ENCODE measurements around the gene MOK.
A peak's percentile ranks its signal among the peaks of the same experiment; 100 is the strongest.

Gene MOK

DNA sequence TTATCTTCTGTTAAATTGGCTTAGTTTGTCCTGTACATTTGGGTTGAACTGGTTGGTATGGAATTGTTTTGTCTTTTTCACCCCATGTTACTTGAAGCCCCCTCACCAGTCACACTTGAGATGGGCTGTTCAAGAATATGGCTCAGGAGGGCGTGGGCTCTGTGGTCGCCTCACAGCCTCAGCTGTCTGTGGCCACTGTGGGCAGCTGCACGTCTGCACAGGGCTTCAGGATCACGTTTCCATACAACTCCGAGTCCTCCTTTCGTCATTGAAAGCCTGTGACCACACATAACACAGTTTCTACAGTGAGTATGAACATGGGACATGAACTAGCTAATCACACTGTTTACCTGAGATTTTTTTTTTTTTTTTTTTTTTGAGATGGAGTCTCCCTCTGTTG is 81.3 kb downstream of the MOK start:
- no peak for DNase-seq (ENCODE audit: low read depth)

DNA sequence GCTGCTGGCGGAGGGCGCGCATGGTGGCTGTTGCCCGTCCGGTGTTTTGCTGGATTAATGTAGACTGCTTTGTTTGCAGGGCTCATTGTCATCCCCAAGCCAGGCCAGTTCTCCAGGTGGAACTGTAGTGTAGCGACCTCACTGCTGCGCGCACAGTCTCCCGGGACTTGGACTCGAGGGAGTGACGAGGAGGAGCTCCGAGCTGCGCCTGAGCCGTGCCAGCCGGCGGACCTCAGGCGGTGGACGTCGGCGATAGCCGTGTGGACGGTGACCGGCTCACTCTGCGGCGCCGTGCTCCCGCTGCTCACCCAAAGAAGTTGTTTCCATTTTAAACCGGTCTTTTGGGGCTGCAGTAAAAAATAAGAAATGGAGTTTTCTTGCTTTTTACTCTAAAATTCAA is 82.2 kb downstream of the MOK start:
- DNase-seq (ENCODE audit: low read depth) = no peak

DNA sequence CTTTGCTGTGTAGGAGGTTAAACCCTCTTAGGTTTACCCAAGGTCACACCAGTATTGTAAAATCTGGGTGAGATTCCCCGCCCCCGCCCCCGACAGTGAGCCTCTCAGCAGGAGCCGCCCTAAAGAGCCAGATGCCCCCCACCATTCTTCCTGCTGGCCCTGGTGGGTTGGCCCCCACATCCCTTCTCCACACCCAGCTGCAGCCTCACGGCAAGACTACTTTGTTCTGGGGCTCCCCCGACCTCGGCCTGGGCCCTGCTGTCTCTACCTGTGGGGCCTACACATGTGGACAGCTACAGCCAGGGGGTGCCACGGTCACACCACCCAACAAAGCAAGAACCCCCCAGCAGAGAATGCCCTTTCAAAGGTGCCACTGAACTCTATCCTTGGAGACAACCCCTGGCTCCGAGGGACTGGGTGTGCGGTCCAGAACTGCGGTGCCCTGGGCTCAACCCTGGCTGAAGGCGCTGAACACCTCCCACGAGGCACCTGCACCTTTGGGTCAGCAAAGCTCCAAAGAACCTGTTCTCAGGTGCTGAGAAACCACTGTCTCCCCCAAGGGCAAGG is 82.9 kb downstream of the MOK start:
- DNase-seq (ENCODE audit: low read depth) = no peak

DNA sequence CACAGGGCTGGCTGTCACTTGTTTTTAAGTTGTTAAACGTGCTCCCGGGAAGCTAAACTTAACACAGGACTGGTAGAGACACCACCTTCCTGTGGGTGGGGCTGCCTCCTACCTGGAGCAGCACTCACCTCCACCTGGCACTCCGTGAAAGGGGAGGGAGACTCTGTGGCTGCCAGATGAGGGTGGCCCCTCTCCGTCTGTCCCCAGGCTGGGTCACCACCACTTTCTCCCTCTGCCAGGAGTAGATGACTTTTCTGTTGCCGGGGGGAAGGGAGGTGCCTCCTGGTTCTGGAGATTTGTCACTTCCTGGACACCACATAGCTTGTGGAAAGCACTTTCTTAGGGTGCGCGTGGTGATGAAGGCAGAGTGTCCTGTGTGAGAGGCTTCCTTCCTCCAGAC is 83.9 kb downstream of the MOK start:
- peak; percentile 93 for DNase-seq (ENCODE audit: low read depth)

DNA sequence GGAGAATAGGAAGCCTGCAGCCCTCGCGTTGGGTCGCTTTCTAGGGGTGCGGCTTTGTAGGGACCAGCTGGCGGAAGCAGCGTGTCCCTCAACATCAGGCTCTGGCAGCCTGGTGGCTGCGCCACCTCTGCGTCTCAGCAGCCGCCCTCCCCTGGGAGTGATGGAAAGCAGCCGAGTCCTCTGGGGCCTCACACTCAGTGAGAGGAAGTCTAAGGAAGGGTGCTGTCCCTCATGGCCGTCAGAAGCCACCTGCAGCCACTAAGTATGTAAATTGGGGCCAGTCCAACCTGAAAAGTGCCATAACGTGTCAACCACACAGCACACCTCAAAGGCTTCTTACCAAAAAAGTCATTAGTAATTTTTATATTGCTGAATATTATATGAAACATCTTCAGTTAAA is 84.9 kb downstream of the MOK start:
- DNase-seq (ENCODE audit: low read depth) = no peak

DNA sequence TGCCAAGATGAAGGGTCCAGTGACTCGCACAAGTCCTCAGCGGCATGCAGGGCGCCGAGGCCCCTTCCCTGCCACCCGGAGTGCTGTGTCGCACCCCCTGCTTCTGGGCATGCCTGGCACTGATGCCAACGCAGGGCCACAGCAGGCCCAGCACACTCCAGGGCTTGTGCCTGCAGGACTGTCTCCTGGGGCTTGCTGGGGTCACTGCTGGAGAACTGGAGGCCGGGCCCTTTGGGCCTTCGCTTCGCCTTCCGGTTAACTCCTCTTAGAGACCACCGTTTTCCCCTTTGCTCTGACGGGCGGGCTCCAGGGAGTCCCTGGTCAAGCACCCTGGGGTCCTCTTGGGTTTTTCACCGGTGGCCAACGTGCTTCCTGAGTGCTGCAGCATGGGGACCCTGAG is 85.6 kb downstream of the MOK start:
- no peak for DNase-seq (ENCODE audit: low read depth)

DNA sequence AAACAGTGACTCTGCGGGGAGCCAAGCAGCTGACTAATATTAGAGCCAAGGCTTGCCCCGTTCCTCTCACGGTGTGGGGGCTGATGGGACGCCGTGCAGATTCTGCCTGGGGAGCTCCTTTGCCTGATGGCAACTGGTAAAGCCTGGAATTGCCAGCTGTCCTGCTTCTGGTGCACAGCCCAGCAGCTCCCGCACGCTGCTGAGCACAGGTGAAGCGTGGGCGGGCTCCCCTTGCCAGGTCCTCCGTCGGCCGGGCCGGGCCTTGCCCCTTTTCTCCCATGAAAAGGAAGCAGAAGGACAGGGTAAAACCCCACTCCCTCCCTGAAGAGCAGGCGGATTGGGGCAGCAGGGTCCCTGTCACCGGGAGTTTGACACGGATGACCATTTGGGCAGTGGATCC is 86.3 kb downstream of the MOK start:
- no peak for DNase-seq (ENCODE audit: low read depth)

DNA sequence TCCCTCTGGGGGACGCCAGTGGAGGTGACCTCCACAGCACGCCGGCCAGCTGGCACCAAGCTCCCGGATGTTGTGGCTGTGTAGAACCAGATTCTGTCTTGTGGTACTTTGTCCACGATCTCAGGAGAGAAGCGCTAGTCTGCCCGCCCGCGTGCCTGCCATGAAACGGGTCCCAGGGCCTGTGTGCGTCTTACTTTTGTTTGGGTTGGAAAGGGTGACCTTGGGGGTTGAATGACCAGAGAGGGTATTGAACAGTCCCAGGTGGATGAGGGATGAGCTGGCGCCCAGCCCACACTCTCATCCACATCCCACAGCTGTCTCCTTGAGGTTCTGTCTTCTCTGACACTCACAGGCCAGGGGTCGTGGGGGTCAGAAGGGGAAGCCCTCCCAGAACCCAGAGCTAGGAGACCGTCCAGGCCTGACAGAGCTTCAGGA is 87.0 kb downstream of the MOK start:
- no peak for DNase-seq (ENCODE audit: low read depth)

DNA sequence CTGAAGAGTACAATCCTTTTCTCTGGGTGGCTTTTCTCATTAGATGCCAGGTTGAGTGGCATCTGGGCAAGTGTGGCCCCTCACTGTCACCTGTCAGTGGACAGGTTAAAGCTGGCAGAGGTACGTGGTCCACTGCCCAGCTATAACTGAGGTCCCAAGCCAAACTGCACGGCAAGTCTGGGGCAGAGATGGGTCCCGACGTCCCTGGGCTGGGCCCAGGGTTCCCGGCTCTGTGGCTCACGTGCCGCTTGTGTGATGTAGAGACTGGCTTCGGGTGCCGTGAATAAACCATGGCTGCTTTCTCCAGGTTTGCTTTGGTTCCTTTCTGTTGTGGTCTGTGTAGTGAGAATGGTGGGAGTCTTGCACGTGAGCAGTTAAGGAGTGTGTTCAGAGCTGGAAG is 87.6 kb downstream of the MOK start:
- no peak for DNase-seq (ENCODE audit: low read depth)

DNA sequence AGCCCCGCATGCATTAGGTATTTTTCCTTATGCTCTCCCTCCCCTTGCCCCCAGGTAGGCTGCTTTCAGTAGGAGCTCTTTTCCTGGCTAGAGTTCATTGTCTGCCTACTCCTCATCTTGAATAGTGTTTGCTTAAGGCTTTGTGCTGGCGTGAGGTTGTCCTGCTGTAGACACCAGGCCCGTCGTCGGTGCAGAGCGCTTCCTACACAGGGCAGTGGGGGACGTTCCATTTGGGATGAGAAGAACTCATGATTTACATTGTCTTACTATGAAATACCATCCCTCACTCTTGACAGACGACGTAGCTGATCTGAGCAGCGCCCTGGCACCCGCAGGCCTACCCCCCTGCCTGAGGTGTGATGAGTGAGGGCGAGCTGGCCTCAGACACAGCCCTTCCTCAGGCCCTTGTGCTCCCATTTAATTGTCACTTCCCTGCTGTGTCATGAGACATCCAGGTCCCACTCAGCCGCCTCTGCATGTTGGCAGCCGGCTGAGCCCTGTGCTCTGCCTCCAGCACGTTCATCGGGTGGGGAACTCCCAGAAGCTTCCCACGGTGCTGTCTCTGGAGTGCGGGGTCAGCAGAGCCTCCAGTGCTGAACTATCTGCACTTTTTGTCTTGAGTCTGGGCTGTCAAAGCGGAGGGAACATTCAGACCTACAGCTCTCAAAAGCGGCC is 89.3 kb downstream of the MOK start:
- DNase-seq (ENCODE audit: low read depth) = no peak

DNA sequence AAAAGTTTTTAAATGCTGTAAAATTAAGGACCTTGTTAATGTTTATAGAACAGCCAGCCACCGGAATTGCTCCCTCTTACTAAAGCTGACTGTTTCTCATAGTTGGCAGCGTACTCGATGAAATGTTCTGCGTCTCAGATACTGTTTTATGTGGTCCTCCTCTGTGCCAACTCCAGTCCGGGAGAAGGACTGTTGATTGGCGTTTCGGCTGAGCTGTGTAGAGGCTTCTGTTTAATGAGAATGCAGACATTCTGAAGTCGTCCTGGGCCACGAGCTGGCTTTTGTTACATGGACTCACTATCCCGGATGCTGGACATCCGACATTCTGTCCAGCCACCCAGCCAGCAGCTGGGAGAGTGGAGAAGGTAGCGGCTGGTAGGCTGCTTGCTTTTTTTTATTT is 89.9 kb downstream of the MOK start:
- DNase-seq (ENCODE audit: low read depth) = no peak

DNA sequence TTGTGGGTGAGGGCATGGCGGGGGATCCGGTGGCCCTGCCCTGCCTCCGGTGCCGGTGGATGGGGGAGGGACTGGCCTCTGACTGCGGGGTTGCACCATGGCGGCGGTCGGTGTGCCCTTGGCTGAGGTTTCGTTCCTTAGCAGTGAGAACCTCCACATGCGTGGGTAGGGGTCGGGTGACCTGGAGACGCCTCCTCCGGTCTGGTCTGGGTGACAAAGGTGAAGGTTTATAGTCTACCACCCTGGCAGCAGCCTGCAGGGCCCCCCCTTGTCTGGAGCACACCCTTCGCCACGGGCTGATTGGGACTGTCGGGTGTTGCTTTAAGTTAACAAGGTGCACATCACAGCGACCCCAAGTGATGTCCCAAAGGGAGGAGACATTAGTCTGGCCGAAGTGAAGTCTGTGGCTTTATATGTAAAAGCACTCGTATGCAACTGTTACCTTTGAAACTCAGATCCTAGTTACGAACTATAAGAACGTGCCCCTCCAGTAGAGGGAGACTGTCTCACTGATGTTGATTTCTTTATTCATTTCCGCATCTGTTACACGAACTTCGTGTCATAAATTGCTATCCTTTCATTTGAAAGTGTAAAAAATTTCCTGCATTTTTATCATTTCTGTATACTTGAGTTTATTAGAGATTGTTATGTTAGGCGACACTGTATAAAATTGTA is 90.8 kb downstream of the MOK start:
- DNase-seq (ENCODE audit: low read depth) = peak; percentile 33

DNA sequence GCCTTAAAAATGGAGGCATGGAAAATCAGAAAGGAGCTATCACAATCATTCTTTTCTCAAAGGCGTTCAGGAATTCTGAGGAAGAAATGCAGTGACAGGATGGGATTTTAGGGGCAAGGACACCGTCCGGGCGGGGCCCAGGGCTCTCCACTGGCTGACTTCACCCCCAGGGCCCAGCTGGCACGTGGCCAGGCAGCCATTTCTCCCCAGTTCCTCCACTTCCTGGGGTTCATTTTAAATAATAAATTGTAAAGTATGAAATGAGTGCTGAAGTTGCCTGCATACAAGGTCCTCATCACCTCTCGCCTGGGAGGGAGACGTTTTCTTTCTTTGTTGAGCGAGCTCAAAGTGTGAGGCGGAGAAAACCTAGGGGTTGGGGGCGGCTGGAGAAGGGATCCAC is 91.5 kb downstream of the MOK start:
- no peak for DNase-seq (ENCODE audit: low read depth)

DNA sequence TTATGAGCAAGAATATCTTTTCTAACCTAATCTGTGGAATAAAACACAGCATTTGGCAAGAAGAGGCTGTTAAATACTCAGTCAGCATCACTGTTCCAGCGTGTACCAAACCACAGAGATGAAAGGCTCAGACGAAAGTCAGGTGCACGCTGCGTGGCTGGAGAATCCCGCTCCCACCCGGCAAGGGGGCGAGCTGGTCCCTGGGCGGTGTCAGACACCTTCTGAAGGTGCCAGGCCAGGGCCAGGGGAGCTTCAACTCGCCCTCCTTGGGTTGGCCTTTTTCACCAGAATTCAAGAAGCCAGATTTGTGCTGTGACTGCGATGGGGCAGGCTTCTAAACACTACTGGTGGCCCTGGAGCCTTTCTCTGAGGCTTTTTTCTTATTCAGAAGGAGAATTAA is 92.1 kb downstream of the MOK start:
- no peak for DNase-seq (ENCODE audit: low read depth)

DNA sequence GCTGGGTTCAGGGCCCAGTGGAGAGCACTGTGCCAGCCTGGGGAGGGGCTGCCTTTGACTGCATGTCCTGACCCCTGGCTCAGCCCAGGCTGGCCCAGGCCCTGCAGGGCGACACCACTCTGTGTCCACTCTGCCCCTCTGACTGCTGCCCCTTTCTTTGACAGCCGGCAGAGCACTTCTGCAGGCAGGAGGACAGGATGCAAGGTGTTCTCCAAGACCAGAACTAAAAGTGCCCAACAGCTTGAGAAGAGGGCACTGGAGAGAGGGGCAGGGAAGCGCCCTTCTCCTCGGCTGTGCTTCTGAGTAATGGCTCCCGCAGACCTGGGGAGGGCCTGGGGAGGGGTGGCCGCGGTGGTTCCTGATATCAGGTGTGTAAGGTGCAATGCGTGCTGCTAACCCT is 92.6 kb downstream of the MOK start:
- no peak for DNase-seq (ENCODE audit: low read depth)

DNA sequence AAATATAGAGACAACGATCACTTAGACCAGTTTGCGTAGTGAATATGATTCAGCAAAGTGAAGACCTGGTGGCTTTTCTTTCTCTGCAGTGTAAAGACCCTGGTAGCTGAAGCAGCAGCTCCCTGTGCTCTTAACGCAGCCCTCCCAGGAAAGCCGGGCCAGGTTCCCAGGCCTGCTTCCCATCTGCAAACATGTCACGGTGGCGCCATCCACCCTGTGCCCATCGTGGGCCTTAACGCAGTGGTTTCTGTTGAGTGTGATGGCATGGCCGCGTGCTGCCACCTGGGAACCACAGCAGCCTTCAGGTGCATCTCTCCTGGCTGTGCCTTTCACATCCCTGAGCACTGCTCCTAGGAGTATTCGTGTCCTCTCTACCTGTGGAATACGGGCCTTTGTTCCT is 93.7 kb downstream of the MOK start:
- DNase-seq (ENCODE audit: low read depth) = no peak

DNA sequence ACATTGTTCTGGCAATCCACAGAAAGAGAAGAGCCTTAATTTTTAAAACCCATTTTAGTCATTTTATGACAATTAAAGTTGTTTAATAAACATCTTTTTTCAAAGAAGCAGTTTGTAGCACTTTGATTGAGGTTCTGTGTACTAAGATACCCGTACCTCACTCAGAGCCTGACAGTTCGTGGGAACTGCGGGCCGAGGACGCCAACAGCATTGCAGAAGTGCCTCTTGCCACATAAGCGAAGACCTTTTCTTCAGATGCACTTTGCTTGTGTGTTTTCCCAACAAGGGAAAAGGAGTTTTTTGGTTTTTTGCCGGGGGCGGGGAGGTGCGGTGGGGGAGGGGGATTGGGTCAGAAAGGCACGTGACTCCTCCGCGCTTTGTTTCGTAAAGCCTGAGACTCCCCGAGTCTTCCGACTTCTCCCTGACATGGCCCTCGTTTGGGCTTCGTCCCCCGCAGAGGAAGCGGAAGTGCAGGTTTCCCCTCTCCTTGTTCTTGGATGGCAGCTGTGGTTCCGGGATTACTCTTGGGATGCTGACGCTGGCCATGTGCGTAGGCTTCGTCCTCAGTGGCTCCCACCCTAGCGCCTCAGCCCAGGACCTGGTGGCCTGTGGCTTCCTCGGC is 94.4 kb downstream of the MOK start:
- DNase-seq (ENCODE audit: low read depth) = no peak

DNA sequence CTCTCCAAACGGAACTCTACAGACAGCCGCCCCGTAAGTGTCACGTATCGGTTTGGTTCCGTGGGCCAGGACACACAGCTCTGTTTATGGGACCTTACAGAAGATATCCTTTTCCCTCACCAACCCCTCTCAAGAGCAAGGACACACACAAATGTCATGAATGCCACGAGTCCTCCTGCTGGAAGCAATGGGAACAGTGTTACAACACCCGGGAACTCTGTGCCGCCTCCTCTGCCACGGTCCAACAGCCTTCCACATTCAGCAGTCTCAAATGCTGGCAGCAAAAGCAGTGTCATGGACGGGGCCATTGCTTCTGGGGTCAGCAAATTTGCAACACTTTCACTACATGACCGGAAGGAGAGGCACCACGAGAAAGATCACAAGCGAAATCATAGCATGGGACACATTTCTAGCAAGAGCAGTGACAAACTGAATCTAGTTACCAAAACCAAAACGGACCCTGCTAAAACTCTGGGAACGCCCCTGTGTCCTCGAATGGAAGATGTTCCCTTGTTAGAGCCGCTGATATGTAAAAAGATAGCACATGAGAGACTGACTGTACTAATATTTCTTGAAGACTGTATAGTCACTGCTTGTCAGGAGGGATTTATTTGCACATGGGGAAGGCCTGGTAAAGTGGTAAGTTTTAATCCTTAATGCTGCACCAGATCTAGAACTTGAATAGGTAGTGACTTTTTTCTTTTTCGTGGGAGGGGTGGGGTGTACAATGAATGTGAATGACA is 95.6 kb downstream of the MOK start:
- peak; percentile 51 for DNase-seq (ENCODE audit: low read depth)

DNA sequence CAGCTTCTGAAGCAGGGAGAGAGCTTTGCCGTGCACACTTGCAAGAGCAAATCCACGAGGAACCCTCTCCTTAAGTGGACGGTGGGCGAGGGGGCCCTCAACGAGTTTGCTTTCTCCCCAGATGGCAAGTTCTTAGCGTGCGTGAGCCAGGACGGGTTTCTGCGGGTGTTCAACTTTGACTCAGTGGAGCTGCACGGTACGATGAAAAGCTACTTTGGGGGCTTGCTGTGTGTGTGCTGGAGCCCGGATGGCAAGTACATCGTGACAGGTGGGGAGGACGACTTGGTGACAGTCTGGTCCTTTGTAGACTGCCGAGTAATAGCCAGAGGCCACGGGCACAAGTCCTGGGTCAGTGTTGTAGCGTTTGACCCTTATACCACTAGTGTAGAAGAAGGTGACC is 96.2 kb downstream of the MOK start:
- DNase-seq (ENCODE audit: low read depth) = no peak

DNA sequence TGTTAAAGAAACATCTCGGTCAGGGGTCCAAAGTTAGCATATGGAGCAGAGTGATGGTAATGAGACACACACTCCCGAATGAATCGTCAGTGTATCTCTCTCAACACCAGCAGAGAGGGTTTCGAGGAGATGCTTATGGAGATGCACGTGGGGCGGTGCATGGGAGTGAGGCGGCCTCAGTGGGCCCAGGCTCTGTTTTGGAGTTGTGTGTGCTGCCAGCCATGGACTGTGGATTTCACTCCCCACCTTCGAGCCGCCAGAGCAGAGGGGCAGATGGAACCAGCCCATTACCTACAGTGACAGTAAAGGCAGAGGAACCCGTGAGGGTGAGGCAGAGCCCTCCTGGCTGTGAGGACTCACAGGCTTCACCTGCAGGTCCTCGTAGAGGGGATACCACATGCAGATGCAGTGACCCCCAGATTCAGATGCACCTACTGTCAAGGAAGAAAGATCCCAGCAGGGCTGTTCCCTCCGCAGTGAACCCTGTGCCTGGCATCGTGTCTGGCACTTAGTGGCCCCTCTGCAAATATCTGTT is 97.1 kb downstream of the MOK start:
- no peak for DNase-seq (ENCODE audit: low read depth)

DNA sequence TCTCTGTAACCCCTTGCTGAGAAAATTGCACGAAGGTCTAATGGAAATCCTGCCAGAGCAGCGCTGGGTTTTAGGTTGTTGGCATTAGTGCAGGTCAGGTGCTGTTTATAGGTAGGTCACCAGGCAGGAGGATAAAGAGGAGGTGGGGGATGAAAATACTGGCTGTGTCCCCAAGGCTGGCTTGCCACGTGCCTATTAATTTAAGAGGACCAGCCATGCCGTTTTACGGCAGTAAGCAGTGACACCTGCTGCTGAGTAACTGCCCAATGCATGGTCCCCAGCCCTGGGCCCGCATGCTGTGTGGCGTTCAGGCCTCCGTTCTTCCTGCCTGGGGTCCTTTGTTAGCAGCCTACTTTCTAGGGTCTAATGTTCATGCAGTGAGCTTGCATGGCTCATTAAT is 98.0 kb downstream of the MOK start:
- DNase-seq (ENCODE audit: low read depth) = no peak

DNA sequence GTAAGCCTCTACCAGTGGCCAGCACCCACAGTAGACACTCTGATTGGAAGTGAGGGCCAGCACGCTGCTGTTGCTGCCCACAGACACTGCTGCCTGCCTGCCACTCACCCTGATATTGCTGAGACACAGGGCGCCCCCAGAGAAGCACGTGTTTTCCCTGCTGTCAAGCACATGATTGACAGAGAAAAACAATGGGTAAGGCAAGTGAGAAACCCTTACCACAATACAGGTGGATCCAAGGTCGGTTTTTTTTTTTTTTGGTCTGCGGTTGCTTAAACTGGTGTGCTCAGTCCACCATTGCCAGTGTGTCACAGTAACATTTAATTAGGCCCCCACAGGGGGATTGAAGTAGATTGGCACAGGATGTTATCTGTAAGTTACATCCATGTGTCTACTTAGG is 99.4 kb downstream of the MOK start:
- DNase-seq (ENCODE audit: low read depth) = no peak
